ENCODE data around the gene GABRB3.

The GABRB3 gene

DNA sequence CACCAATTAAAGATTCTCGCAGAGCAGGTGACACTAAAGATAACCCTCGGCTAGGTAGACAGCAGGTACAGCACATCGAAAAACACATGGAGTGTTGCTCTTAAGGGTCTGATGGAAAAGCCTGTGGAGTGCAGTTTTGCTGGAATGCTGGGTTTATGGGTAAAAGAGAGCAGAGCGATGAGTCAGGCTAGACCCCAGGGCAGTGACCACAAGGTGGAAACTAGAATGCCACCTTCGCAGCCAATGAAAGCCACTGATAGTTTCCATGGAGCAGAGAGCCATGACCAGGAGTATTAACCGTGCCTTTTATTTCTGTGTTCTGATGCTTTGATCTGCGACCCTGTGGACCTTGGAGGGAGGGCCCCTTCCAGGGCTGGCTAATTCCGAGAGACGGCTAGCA is 149.8 kb downstream of the GABRB3 start:
- Histone ChIP-seq H3K27me3 (replicated peaks; ENCODE audit: control insufficient read depth, insufficient read depth, low read length, poor library complexity, severe bottlenecking) (no peaks in the 10 kb centered on the region), H3K9me3 (ENCODE audit: control insufficient read depth, low read length) (no peaks in the 10 kb centered on the region), H3K4me1 (ENCODE audit: control insufficient read depth, insufficient read depth, low read length, poor library complexity, severe bottlenecking) (no peaks in the 10 kb centered on the region), H3K36me3 (ENCODE audit: control insufficient read depth, insufficient read depth, low read length) (no peaks in the 10 kb centered on the region), H3K4me3 (ENCODE audit: insufficient read depth, low read depth, low read length, poor library complexity, severe bottlenecking) (no peak overlapping the region), H3K27ac (ENCODE audit: insufficient read depth, low read length, poor library complexity, severe bottlenecking) (no peak overlapping the region)
- DNase-seq, result no peak

GRCh38 chr15:26621816-26622215 is 151.1 kb downstream of the GABRB3 start:
- Histone ChIP-seq H3K27ac (ENCODE audit: insufficient read depth, low read length, poor library complexity, severe bottlenecking) (no peak overlapping the region), H3K4me3 (ENCODE audit: insufficient read depth, low read depth, low read length, poor library complexity, severe bottlenecking) (no peak overlapping the region)
- DNase-seq, result no peak

GRCh38 chr15:26620528-26621458 is 152.1 kb downstream of the GABRB3 start:
- no peak for DNase-seq
- no peak overlapping the region for H3K4me3 ChIP-seq (ENCODE audit: insufficient read depth, low read depth, low read length, poor library complexity, severe bottlenecking)
- H3K4me1 ChIP-seq (ENCODE audit: control insufficient read depth, insufficient read depth, low read length, poor library complexity, severe bottlenecking), result no peaks in the 10 kb centered on the region
- H3K27ac ChIP-seq (ENCODE audit: insufficient read depth, low read length, poor library complexity, severe bottlenecking), result no peak overlapping the region
- H3K27me3 ChIP-seq (replicated peaks; ENCODE audit: control insufficient read depth, insufficient read depth, low read length, poor library complexity, severe bottlenecking), result no peaks in the 10 kb centered on the region
- H3K9me3 ChIP-seq (ENCODE audit: control insufficient read depth, low read length), result no peaks in the 10 kb centered on the region
- no peaks in the 10 kb centered on the region for H3K36me3 ChIP-seq (ENCODE audit: control insufficient read depth, insufficient read depth, low read length)

More at GRCh38 chr15:26621816-26622215, 151.1 kb downstream of the GABRB3 start:
- H3K4me1 ChIP-seq (ENCODE audit: control insufficient read depth, insufficient read depth, low read length, poor library complexity, severe bottlenecking), result no peaks in the 10 kb centered on the region
- no peaks in the 10 kb centered on the region for H3K9me3 ChIP-seq (ENCODE audit: control insufficient read depth, low read length)
- no peaks in the 10 kb centered on the region for H3K27me3 ChIP-seq (replicated peaks; ENCODE audit: control insufficient read depth, insufficient read depth, low read length, poor library complexity, severe bottlenecking)
- no peaks in the 10 kb centered on the region for H3K36me3 ChIP-seq (ENCODE audit: control insufficient read depth, insufficient read depth, low read length)

DNA sequence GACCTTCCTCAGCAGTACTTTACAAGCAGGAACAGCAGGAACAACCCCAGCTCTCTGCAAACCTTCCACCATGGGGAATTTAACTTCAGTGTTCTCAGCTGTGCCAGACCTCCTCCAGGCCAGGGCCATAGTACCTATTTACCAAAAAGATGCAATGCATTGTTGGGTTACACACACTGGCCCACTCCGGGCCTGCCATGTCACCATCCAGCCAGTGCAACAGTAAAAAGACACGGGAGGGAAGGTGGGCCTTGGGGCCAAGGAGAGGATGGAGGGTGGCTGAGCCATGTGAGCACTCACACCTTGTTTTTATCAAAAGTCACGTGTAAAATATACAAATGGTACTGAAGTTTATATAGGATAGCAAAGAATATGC is 157.0 kb downstream of the GABRB3 start:
- Histone ChIP-seq H3K9me3 (ENCODE audit: control insufficient read depth, low read length) (no peaks in the 10 kb centered on the region), H3K4me1 (ENCODE audit: control insufficient read depth, insufficient read depth, low read length, poor library complexity, severe bottlenecking) (no peaks in the 10 kb centered on the region), H3K27me3 (replicated peaks; ENCODE audit: control insufficient read depth, insufficient read depth, low read length, poor library complexity, severe bottlenecking) (no peaks in the 10 kb centered on the region), H3K27ac (ENCODE audit: insufficient read depth, low read length, poor library complexity, severe bottlenecking) (no peak overlapping the region), H3K36me3 (ENCODE audit: control insufficient read depth, insufficient read depth, low read length) (no peaks in the 10 kb centered on the region), H3K4me3 (ENCODE audit: insufficient read depth, low read depth, low read length, poor library complexity, severe bottlenecking) (no peak overlapping the region)
- no peak for DNase-seq

DNA sequence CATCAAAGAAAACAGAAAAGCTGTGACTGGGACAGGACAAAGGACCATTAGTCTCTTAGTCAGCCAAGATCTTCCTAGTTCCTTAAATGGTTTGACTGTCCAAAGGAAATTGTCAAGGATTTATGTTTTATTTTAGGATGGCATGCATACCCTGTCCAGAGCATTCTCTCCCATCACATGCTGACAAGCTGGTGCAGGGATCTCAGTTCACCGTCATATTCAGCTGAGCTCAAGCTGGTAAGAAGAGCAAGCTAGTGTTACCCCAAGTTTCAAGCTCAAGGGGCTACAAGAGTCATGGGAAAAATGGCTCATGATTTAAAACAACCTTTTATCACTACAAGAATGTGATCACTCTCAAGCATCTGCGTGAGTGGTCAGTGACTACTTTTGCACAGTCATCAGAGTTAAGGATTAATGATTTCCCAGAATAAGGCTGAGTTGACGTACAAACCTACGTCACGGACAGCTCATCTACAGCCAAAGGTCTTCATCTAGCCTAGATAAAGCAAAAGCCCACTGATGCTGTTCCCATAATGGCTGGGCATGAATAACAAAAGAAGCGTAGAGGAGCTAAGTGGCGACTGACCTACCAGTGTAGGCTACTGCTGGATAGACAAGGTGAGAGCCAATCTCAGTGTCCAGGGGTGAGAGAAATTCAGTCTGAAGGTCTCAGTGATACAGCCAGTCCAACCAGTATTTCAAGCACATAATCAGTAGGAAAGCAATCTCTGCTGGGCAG is 157.5 kb downstream of the GABRB3 start:
- H3K27ac ChIP-seq (ENCODE audit: insufficient read depth, low read length, poor library complexity, severe bottlenecking), result no peak overlapping the region
- H3K36me3 ChIP-seq (ENCODE audit: control insufficient read depth, insufficient read depth, low read length), result no peaks in the 10 kb centered on the region
- H3K4me3 ChIP-seq (ENCODE audit: insufficient read depth, low read depth, low read length, poor library complexity, severe bottlenecking), result no peak overlapping the region
- no peak for DNase-seq
- no peaks in the 10 kb centered on the region for H3K9me3 ChIP-seq (ENCODE audit: control insufficient read depth, low read length)
- no peaks in the 10 kb centered on the region for H3K27me3 ChIP-seq (replicated peaks; ENCODE audit: control insufficient read depth, insufficient read depth, low read length, poor library complexity, severe bottlenecking)
- H3K4me1 ChIP-seq (ENCODE audit: control insufficient read depth, insufficient read depth, low read length, poor library complexity, severe bottlenecking), result no peaks in the 10 kb centered on the region

GRCh38 chr15:26614734-26615133 is 158.1 kb downstream of the GABRB3 start:
- Histone ChIP-seq H3K36me3 (ENCODE audit: control insufficient read depth, insufficient read depth, low read length) (no peaks in the 10 kb centered on the region), H3K27me3 (replicated peaks; ENCODE audit: control insufficient read depth, insufficient read depth, low read length, poor library complexity, severe bottlenecking) (no peaks in the 10 kb centered on the region), H3K4me3 (ENCODE audit: insufficient read depth, low read depth, low read length, poor library complexity, severe bottlenecking) (no peak overlapping the region), H3K4me1 (ENCODE audit: control insufficient read depth, insufficient read depth, low read length, poor library complexity, severe bottlenecking) (no peaks in the 10 kb centered on the region), H3K9me3 (ENCODE audit: control insufficient read depth, low read length) (no peaks in the 10 kb centered on the region), H3K27ac (ENCODE audit: insufficient read depth, low read length, poor library complexity, severe bottlenecking) (no peak overlapping the region)
- DNase-seq, result no peak

GRCh38 chr15:26598704-26599103 is 174.2 kb downstream of the GABRB3 start:
- H3K9me3 ChIP-seq (ENCODE audit: control insufficient read depth, low read length), result no peaks in the 10 kb centered on the region
- no peak overlapping the region for H3K4me3 ChIP-seq (ENCODE audit: insufficient read depth, low read depth, low read length, poor library complexity, severe bottlenecking)
- no peak for DNase-seq
- H3K4me1 ChIP-seq (ENCODE audit: control insufficient read depth, insufficient read depth, low read length, poor library complexity, severe bottlenecking), result no peaks in the 10 kb centered on the region
- H3K27ac ChIP-seq (ENCODE audit: insufficient read depth, low read length, poor library complexity, severe bottlenecking), result no peak overlapping the region
- H3K36me3 ChIP-seq (ENCODE audit: control insufficient read depth, insufficient read depth, low read length), result no peaks in the 10 kb centered on the region
- H3K27me3 ChIP-seq (replicated peaks; ENCODE audit: control insufficient read depth, insufficient read depth, low read length, poor library complexity, severe bottlenecking), result no peaks in the 10 kb centered on the region

GRCh38 chr15:26595611-26596010 is 177.3 kb downstream of the GABRB3 start:
- no peak overlapping the region for H3K4me3 ChIP-seq (ENCODE audit: insufficient read depth, low read depth, low read length, poor library complexity, severe bottlenecking)
- H3K27ac ChIP-seq (ENCODE audit: insufficient read depth, low read length, poor library complexity, severe bottlenecking), result no peak overlapping the region
- H3K9me3 ChIP-seq (ENCODE audit: control insufficient read depth, low read length), result no peaks in the 10 kb centered on the region

GRCh38 chr15:26590676-26591075 is 182.2 kb downstream of the GABRB3 start:
- DNase-seq, result no peak
- no peak overlapping the region for H3K4me3 ChIP-seq (ENCODE audit: insufficient read depth, low read depth, low read length, poor library complexity, severe bottlenecking)
- H3K27me3 ChIP-seq (replicated peaks; ENCODE audit: control insufficient read depth, insufficient read depth, low read length, poor library complexity, severe bottlenecking), result no peaks in the 10 kb centered on the region
- H3K4me1 ChIP-seq (ENCODE audit: control insufficient read depth, insufficient read depth, low read length, poor library complexity, severe bottlenecking), result no peaks in the 10 kb centered on the region
- no peak overlapping the region for H3K27ac ChIP-seq (ENCODE audit: insufficient read depth, low read length, poor library complexity, severe bottlenecking)
- no peaks in the 10 kb centered on the region for H3K9me3 ChIP-seq (ENCODE audit: control insufficient read depth, low read length)
- no peaks in the 10 kb centered on the region for H3K36me3 ChIP-seq (ENCODE audit: control insufficient read depth, insufficient read depth, low read length)

More at GRCh38 chr15:26595611-26596010, 177.3 kb downstream of the GABRB3 start:
- Histone ChIP-seq H3K27me3 (replicated peaks; ENCODE audit: control insufficient read depth, insufficient read depth, low read length, poor library complexity, severe bottlenecking) (no peaks in the 10 kb centered on the region), H3K36me3 (ENCODE audit: control insufficient read depth, insufficient read depth, low read length) (no peaks in the 10 kb centered on the region), H3K4me1 (ENCODE audit: control insufficient read depth, insufficient read depth, low read length, poor library complexity, severe bottlenecking) (no peaks in the 10 kb centered on the region)
- no peak for DNase-seq

- no peaks in the 10 kb centered on the region for H3K9me3 ChIP-seq (ENCODE audit: control insufficient read depth, low read length)
- DNase-seq, result no peak
- no peak overlapping the region for H3K4me3 ChIP-seq (ENCODE audit: insufficient read depth, low read depth, low read length, poor library complexity, severe bottlenecking)
- H3K27me3 ChIP-seq (replicated peaks; ENCODE audit: control insufficient read depth, insufficient read depth, low read length, poor library complexity, severe bottlenecking), result no peaks in the 10 kb centered on the region
- H3K4me1 ChIP-seq (ENCODE audit: control insufficient read depth, insufficient read depth, low read length, poor library complexity, severe bottlenecking), result no peaks in the 10 kb centered on the region
- H3K27ac ChIP-seq (ENCODE audit: insufficient read depth, low read length, poor library complexity, severe bottlenecking), result no peak overlapping the region
- H3K36me3 ChIP-seq (ENCODE audit: control insufficient read depth, insufficient read depth, low read length), result no peaks in the 10 kb centered on the region
Observed at GRCh38 chr15:26582840-26583239, 190.0 kb downstream of the GABRB3 start.
